ENCODE results near the gene MED13L.

DNA sequence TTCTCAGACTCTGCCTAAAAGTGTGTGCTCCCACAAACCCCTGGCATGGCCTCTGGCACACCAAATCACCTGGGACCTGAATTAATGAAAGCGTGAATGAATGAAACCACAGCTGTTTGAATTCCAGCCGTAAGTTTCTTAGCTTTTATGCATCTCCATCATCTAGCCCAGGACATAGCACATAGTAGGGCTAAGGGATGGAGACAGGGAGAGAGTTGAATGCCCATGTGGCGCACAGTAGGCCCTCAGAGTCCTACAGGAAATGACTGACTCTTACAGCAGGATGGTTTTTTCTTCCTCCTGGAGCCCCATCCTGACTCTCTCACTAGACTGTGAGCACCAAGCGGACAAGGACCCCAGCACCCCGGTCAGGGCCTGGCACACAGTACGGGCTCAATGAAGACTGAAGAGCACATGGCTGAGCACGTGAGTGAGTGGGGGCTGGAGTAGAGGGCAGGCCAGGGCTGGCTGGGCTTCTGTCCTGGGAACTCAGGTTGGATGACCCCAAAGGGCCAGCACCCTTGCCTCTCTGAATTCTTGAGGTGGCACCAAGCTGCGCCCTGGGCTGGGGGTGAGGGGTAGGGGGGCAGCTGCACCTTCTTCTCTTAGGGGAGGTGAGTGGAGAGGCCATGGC, 351.3 kb downstream of the MED13L start:
- TF ChIP-seq POLR2A (IDR thresholded peaks at IDR 0.05): no peak
- TF ChIP-seq, protein P1, sequence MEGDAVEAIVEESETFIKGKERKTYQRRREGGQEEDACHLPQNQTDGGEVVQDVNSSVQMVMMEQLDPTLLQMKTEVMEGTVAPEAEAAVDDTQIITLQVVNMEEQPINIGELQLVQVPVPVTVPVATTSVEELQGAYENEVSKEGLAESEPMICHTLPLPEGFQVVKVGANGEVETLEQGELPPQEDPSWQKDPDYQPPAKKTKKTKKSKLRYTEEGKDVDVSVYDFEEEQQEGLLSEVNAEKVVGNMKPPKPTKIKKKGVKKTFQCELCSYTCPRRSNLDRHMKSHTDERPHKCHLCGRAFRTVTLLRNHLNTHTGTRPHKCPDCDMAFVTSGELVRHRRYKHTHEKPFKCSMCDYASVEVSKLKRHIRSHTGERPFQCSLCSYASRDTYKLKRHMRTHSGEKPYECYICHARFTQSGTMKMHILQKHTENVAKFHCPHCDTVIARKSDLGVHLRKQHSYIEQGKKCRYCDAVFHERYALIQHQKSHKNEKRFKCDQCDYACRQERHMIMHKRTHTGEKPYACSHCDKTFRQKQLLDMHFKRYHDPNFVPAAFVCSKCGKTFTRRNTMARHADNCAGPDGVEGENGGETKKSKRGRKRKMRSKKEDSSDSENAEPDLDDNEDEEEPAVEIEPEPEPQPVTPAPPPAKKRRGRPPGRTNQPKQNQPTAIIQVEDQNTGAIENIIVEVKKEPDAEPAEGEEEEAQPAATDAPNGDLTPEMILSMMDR (IDR thresholded peaks at IDR 0.05): no peak

All from thyroid gland (tissue), 4 donors.